ENCODE results near the gene ZFYVE28.

ZFYVE28 gene

GRCh38 chr4:2256156-2256731, 162.2 kb downstream of the ZFYVE28 start:
- DNase-seq, result no peak

GRCh38 chr4:2255501-2256155, 162.8 kb downstream of the ZFYVE28 start:
- no peak for DNase-seq

GRCh38 chr4:2254665-2255500, 163.6 kb downstream of the ZFYVE28 start:
- DNase-seq, result no peak

- no peak for DNase-seq
Observed at GRCh38 chr4:2253160-2254084, 165.0 kb downstream of the ZFYVE28 start.

GRCh38 chr4:2252530-2253091, 165.8 kb downstream of the ZFYVE28 start:
- DNase-seq, result no peak

- no peak for DNase-seq
Observed at GRCh38 chr4:2251795-2252529, 166.5 kb downstream of the ZFYVE28 start.

- no peak for DNase-seq
Observed at GRCh38 chr4:2251073-2251794, 167.2 kb downstream of the ZFYVE28 start.

GRCh38 chr4:2250357-2251072, 167.9 kb downstream of the ZFYVE28 start:
- no peak for DNase-seq

- no peak for DNase-seq
Observed at GRCh38 chr4:2249526-2250356, 168.7 kb downstream of the ZFYVE28 start.

GRCh38 chr4:2248821-2249261, 169.6 kb downstream of the ZFYVE28 start:
- no peak for DNase-seq

- DNase-seq, result no peak
Observed at GRCh38 chr4:2248044-2248780, 170.2 kb downstream of the ZFYVE28 start.

GRCh38 chr4:2247128-2248043, 171.1 kb downstream of the ZFYVE28 start:
- no peak for DNase-seq

GRCh38 chr4:2246384-2247127, 171.9 kb downstream of the ZFYVE28 start:
- DNase-seq, result no peak

- DNase-seq, result no peak
Observed at GRCh38 chr4:2245787-2246275, 172.6 kb downstream of the ZFYVE28 start.

GRCh38 chr4:2245057-2245786, 173.2 kb downstream of the ZFYVE28 start:
- no peak for DNase-seq
